ENCODE results near the gene RNF6.

DNA sequence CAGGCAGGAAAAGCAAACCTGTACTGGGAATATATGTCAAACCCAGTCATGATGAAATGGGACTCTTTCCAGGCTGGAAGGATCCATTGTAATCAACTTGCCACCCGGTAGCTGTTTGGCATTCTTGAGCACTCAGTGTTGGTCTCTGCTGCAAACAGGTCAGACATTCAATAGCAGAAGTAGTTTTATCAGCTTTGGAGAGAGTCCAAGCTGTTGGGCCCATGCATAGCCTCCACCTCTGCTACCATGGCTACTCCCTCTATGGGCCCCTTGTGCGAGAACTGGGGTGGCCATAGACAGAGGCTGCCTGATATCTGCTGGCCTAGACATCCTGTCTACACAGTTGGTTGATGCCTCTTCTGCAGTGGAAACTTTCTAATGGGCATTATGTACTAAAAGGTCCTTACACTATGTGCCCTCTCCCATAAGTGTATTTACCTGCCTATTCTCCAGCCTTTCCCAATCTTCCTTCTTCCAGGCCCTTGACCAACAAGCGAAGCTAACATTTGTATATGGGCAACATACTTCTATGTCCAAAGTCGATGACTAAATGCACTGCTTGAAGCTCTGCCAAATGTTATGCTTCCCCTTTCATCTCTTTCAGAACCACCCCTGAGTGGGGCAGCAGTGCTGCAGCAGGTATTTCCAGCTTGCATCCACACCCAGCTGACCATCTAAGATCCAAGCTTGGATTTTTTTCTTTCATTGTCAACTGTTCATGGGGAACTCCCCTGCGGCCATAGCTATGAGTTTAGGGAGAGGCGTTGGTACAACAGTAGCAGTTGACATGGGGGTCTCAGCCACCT, 5.3 kb upstream of the RNF6 start:
- TF ChIP-seq, protein P1, sequence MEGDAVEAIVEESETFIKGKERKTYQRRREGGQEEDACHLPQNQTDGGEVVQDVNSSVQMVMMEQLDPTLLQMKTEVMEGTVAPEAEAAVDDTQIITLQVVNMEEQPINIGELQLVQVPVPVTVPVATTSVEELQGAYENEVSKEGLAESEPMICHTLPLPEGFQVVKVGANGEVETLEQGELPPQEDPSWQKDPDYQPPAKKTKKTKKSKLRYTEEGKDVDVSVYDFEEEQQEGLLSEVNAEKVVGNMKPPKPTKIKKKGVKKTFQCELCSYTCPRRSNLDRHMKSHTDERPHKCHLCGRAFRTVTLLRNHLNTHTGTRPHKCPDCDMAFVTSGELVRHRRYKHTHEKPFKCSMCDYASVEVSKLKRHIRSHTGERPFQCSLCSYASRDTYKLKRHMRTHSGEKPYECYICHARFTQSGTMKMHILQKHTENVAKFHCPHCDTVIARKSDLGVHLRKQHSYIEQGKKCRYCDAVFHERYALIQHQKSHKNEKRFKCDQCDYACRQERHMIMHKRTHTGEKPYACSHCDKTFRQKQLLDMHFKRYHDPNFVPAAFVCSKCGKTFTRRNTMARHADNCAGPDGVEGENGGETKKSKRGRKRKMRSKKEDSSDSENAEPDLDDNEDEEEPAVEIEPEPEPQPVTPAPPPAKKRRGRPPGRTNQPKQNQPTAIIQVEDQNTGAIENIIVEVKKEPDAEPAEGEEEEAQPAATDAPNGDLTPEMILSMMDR (conservative IDR thresholded peaks at IDR 0.05; ENCODE audit: low read length), result no peak
- TF ChIP-seq EZH2phosphoT487 (IDR thresholded peaks at IDR 0.05; ENCODE audit: borderline replicate concordance, low read depth, low read length), result no peak

All from OCI-LY7 (cell line).